ENCODE data around the gene SGSM1.
"Not testable (repeated sequence)": the region's sequence is repeated elsewhere in the genome, so short reads cannot be mapped to it uniquely, and the experiment has no call there.

SGSM1 gene

GRCh38 chr22:24836282-24836681 lies 30.3 kb downstream of the SGSM1 start:
- DNase-seq (ENCODE audit: low read depth): no peak

GRCh38 chr22:24837517-24837916 lies 31.5 kb downstream of the SGSM1 start:
- not testable (repeated sequence) for DNase-seq (ENCODE audit: low read depth)

GRCh38 chr22:24841261-24841660 lies 35.2 kb downstream of the SGSM1 start:
- no peak for DNase-seq (ENCODE audit: low read depth)

GRCh38 chr22:24843048-24843447 lies 37.0 kb downstream of the SGSM1 start:
- no peak for DNase-seq (ENCODE audit: low read depth)

- no peak for DNase-seq (ENCODE audit: low read depth)
These were observed 39.3 kb downstream of the SGSM1 start for GRCh38 chr22:24845041-24845898.

- DNase-seq (ENCODE audit: low read depth): no peak
These were observed 41.5 kb downstream of the SGSM1 start for GRCh38 chr22:24847490-24847889.

- DNase-seq (ENCODE audit: low read depth): no peak
These were observed 42.7 kb downstream of the SGSM1 start for GRCh38 chr22:24848559-24849168.

GRCh38 chr22:24855794-24856193 lies 49.8 kb downstream of the SGSM1 start:
- DNase-seq (ENCODE audit: low read depth): no peak

- DNase-seq (ENCODE audit: low read depth): no peak
These were observed 51.6 kb downstream of the SGSM1 start for GRCh38 chr22:24857576-24857975.

GRCh38 chr22:24859587-24859986 lies 53.6 kb downstream of the SGSM1 start:
- DNase-seq (ENCODE audit: low read depth): no peak

- DNase-seq (ENCODE audit: low read depth): no peak
These were observed 59.5 kb downstream of the SGSM1 start for GRCh38 chr22:24865508-24865907.

GRCh38 chr22:24867323-24868022 lies 61.5 kb downstream of the SGSM1 start:
- no peak for DNase-seq (ENCODE audit: low read depth)

- no peak for DNase-seq (ENCODE audit: low read depth)
These were observed 63.0 kb downstream of the SGSM1 start for GRCh38 chr22:24868979-24869378.

GRCh38 chr22:24871611-24872205 lies 65.7 kb downstream of the SGSM1 start:
- DNase-seq (ENCODE audit: low read depth): no peak

- DNase-seq (ENCODE audit: low read depth): no peak
These were observed 67.2 kb downstream of the SGSM1 start for GRCh38 chr22:24873226-24873625.

GRCh38 chr22:24875862-24876506 lies 70.0 kb downstream of the SGSM1 start:
- no peak for DNase-seq (ENCODE audit: low read depth)

GRCh38 chr22:24876700-24877099 lies 70.7 kb downstream of the SGSM1 start:
- no peak for DNase-seq (ENCODE audit: low read depth)

GRCh38 chr22:24878969-24879368 lies 73.0 kb downstream of the SGSM1 start:
- DNase-seq (ENCODE audit: low read depth): no peak

- no peak for DNase-seq (ENCODE audit: low read depth)
These were observed 77.4 kb downstream of the SGSM1 start for GRCh38 chr22:24883432-24883831.

GRCh38 chr22:24887260-24887659 lies 81.2 kb downstream of the SGSM1 start:
- DNase-seq (ENCODE audit: low read depth): no peak

- DNase-seq (ENCODE audit: low read depth): no peak
These were observed 87.5 kb downstream of the SGSM1 start for GRCh38 chr22:24893341-24894070.

All from fibroblast of the conjunctiva (primary cell).